ENCODE data around the gene PIGN.

The PIGN gene

GRCh38 chr18:62186774-62187542 is at the start of gene PIGN, which contains the start of gene RELCH:
TSS of gene PIGN (minus strand) at chr18:62187056. CDS start at chr18:62161353, 25,703 bp downstream.
TSS of gene RELCH (plus strand) at chr18:62187255. CDS start at chr18:62187506, 251 bp downstream.
- peak; percentile 98 for DNase-seq

GRCh38 chr18:62236252-62236651 is 49.4 kb upstream of the PIGN start:
- no peak for DNase-seq

- DNase-seq, result no peak
These were observed 39.2 kb upstream of the PIGN start for GRCh38 chr18:62226047-62226446.

- DNase-seq, result no peak
These were observed 37.4 kb upstream of the PIGN start for GRCh38 chr18:62224229-62224628.

- DNase-seq, result no peak
These were observed 27.9 kb upstream of the PIGN start for GRCh38 chr18:62214790-62215189.

GRCh38 chr18:62211325-62211828 is 24.5 kb upstream of the PIGN start:
- no peak for DNase-seq

- DNase-seq, result no peak
These were observed 23.3 kb upstream of the PIGN start for GRCh38 chr18:62210138-62210537.

GRCh38 chr18:62209046-62209445 is 22.2 kb upstream of the PIGN start:
- no peak for DNase-seq

- no peak for DNase-seq
These were observed 19.7 kb upstream of the PIGN start for GRCh38 chr18:62206593-62206992.

GRCh38 chr18:62205824-62206223 is 19.0 kb upstream of the PIGN start:
- no peak for DNase-seq

- no peak for DNase-seq
These were observed 15.0 kb upstream of the PIGN start for GRCh38 chr18:62201870-62202269.

GRCh38 chr18:62200121-62200914 is 13.5 kb upstream of the PIGN start:
- DNase-seq, result no peak

GRCh38 chr18:62199629-62200028 is 12.8 kb upstream of the PIGN start:
- no peak for DNase-seq

- DNase-seq, result peak; percentile 36
These were observed 11.4 kb upstream of the PIGN start for GRCh38 chr18:62198259-62198658.

- DNase-seq, result no peak
These were observed 10.1 kb upstream of the PIGN start for GRCh38 chr18:62196980-62197379.

GRCh38 chr18:62196079-62196478 is 9.2 kb upstream of the PIGN start:
- DNase-seq, result no peak

- DNase-seq, result no peak
These were observed 2.4 kb upstream of the PIGN start for GRCh38 chr18:62189208-62189607.

- peak; percentile 34 for DNase-seq
These were observed 971 bp upstream of the PIGN start for GRCh38 chr18:62187543-62188510.

- no peak for DNase-seq
These were observed 420 bp downstream of the PIGN start for GRCh38 chr18:62186499-62186773.

GRCh38 chr18:62183578-62184195 is 3.2 kb downstream of the PIGN start:
- peak; percentile 21 for DNase-seq

- no peak for DNase-seq
These were observed 4.6 kb downstream of the PIGN start for GRCh38 chr18:62182220-62182619.

GRCh38 chr18:62179213-62179612 is 7.6 kb downstream of the PIGN start:
- no peak for DNase-seq

Data from kidney glomerular epithelial cell (primary cell).